ENCODE results near the gene CCDC170.
A peak's percentile ranks its signal among the peaks of the same experiment; 100 is the strongest.
"Not testable (repeated sequence)": the region's sequence is repeated elsewhere in the genome, so short reads cannot be mapped to it uniquely, and the experiment has no call there.

The CCDC170 gene, protein sequence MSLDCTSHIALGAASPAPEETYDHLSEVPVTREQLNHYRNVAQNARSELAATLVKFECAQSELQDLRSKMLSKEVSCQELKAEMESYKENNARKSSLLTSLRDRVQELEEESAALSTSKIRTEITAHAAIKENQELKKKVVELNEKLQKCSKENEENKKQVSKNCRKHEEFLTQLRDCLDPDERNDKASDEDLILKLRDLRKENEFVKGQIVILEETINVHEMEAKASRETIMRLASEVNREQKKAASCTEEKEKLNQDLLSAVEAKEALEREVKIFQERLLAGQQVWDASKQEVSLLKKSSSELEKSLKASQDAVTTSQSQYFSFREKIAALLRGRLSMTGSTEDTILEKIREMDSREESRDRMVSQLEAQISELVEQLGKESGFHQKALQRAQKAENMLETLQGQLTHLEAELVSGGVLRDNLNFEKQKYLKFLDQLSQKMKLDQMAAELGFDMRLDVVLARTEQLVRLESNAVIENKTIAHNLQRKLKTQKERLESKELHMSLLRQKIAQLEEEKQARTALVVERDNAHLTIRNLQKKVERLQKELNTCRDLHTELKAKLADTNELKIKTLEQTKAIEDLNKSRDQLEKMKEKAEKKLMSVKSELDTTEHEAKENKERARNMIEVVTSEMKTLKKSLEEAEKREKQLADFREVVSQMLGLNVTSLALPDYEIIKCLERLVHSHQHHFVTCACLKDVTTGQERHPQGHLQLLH

DNA sequence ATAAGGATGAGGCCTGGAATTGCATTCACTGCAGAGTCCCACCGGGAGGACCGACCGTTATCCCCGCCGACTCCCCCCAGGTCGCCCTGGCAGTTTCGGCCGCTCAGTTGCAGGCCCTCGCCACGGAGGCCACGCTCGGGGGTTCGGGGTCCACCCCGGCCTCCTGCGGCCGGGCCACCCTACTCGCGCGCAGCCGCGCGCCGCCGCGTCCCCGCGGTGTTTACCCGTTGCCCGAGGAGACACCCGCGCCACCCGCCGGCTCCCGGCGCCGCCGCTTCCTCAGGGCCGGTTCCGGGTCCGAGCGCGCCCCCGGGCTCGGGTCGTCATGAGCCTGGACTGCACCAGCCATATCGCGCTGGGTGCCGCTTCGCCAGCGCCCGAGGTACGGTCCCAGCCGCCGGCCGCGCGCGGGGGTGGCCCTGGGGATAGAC is at the start of gene CCDC170:
Gene CCDC170, plus strand, starts transcription at position 214 of the 431 bp plus-strand sequence. Its CDS starts 112 bp downstream, at position 326.
- DNase-seq: no peak

DNA sequence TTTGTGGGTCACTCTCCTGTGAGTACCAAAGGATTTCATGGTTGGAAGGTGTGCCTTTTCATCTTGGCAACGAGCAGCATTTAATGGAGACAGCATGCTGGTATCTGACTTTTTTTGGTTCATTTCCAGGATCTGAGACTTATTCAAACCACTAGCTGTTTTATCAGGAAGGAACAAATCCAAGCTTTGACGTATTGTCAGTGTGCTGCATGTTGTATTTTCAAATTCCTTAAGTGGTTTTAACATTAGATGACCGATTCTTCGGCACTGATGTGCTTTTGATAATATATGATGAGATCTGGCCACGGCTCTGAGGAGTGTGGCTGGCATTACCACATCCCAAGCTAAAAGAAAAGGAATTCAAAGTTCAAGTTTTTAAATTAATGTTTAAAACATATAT is 48.3 kb upstream of the CCDC170 start:
- no peak for DNase-seq

DNA sequence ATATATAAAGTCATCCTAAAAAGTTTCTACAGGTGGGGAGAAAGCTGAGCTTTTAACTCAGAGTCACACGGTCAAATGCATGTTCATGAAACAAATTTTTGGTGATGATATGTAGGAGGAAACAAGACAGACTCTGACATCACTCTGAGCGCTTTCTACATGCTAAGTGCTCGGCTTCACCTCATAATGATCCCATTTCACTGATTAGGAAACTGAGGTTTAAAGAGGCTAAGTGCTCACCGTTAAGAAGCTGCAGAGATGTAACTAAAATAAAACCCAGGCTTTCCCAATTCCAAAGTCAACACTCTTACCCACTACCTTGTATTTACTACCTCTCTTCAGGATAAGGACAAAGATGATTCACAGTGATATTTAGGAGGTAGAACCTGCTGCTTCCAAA is 46.6 kb upstream of the CCDC170 start:
- no peak for DNase-seq

DNA sequence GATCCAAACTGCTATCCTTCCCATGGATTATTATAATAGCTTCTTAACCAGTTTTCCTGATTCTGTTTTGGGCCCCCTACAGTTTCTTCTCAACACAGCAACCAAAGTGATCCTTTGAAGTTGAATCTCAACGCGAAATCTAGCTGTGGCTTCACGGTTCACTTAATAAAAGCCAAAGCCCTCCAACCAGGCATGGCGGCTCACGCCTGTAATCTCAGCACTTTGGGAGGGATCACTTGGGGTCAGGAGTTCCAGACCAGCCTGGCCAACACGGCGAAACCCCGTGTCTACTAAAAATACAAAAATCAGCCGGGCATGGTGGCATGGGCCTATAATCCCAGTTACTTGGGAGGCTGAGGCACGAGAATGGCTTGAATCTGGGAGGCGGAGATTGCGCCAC is 45.2 kb upstream of the CCDC170 start:
- DNase-seq: no peak

DNA sequence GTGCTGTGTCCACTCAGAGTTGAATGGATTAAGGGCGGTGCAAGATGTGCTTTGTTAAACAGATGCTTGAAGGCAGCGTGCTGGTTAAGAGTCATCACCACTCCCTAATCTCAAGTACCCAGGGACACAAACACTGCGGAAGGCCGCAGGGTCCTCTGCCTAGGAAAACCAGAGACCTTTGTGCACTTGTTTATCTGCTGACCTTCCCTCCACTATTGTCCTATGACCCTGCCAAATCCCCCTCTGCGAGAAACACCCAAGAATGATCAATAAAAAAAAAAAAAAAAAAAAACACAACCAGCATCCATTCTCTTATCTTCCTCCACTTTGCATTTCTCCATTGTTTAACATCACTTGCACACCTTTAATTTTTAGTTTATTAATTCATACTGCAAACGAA is 42.9 kb upstream of the CCDC170 start:
- DNase-seq: not testable (repeated sequence)

DNA sequence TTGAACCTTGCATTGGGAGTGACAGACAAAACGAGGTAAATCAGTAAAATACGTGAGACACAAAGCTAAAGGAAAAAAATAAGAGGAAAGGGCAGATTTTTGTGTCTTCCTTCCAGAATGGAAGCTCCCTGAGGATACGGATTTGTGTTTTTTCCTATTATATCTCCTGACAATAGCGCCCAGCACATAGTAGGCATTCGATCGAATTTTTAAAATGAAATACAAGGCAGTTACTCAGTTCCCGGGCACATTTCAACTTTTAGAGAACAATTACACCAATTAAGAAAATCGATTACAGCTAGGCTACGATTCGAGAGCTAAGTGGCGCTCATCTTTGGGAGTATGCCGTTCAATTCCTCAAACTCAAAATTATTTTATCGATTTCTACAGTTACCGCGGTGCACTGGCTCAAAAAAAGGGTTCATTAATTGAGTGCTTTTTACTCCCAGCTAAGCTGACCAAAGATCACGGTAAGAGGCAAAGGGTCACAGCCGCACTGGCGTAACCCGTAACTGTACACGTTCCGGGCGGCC is 42.3 kb upstream of the CCDC170 start:
- no peak for DNase-seq

DNA sequence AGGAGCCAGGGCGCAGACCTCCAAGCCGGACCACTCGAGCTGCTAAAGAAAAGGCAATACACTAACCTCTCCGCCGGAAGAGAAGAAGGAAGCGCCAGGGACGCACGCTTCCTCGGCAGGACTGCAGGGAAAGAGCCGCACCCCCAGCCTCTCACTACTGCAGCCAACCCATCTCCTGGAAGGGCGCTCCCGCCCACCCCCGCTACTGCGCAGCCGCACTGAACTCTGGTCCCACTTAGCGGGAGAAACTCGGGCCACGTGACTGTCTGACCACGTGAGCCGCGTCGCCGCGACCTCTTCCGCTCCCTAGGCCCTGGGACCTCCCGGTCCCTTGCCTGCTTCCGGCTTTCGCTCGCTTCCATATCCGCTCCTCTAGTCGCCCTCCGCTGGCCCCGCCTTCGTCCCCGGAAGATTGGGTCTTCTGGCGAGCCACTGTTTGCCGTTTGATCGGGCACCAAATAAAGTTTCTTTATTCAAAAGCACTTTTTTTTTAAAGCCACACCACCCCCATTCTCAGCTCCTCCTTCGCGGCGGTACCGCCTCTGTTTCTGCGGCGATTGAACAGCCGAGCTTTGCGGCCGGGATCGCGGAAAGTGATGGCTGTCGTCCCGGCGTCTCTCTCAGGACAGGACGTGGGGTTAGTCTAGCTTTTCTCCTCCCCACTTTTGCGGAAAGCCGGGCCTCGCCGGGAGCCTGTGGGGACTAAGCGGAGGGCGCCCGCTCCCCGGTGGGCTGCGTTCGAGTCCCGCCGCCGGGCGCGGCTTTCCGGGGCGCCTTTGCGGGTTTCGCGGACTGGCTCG is 41.7 kb upstream of the CCDC170 start, which contains the start of gene RMND1:
Gene RMND1, minus strand, starts transcription at position 177 of the 800 bp plus-strand sequence. CDS start 6,315 bp downstream, outside the sequence.
- peak; percentile 99 for DNase-seq

DNA sequence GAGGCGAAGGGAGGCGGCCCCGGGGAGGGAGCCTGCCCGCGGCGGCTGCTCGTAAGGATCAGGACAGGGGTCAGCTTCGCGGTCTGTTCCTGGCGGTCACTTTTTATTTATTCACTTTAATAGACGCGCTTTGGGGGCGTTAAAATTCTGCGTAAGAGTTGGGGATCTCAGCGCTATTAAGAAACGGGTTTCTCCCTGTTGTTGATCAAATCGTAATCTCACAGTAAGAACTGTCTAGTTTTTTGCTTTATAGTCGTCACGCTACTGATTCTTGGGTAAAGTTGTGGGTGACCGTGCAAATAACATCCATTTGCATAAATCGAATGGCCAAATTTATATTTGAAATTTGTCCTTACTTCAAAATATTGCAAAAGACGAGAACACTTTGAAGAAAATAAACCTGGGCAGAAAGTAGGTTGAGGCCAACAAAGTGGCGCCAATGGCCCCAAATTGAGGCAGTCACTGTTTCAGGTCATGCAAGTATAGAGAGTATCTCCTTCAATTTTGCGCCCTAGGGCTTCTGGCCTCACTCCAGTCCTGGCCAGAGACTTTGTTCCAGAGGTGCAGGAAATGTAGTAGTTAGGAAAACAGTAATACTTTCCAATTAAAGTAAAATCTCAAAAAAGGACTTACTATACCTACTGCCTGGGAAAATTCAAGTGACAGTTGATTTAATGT is 40.9 kb upstream of the CCDC170 start:
- no peak for DNase-seq

DNA sequence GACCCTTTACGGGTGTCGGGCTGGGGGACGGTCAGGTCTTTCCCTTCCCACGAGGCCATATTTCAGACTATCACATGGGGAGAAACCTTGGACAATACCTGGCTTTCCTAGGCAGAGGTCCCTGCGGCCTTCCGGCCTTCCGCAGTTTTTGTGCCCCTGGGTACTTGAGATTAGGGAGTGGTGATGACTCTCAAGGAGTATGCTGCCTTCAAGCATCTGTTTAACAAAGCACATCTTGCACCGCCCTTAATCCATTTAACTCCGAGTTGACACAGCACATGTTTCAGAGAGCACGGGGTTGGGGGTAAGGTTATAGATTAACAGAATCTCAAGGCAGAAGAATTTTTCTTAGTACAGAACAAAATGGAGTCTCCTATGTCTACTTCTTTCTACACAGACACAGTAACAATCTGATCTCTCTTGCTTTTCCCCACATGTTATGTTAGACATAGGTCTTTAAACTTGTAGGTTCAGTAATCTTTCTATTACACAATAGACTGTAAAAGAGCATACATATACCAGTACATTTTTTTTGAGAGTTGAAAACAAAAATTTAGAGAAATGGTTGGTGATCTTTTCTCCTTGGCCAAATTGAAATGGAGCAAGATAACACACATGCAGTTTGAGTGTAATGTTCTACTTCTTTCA is 37.9 kb upstream of the CCDC170 start:
- not testable (repeated sequence) for DNase-seq

DNA sequence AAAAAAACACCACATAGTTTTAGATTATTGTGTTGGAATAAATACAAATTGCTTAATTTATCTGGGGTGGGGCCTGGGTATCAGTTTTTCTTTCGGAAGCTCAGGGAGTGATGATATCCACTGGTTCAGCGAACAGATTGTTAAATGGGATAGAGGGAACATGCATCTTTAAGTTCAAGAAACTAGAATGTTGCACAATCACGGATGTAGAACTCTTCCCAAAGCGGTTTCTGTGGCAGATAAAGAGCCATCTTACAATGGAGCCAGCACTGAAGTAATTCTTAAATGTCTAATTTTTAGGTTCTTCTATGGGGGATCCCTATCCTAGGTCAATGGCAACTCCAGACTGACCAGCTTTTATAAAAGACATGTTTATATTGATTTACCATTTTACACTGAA is 32.1 kb upstream of the CCDC170 start:
- no peak for DNase-seq

DNA sequence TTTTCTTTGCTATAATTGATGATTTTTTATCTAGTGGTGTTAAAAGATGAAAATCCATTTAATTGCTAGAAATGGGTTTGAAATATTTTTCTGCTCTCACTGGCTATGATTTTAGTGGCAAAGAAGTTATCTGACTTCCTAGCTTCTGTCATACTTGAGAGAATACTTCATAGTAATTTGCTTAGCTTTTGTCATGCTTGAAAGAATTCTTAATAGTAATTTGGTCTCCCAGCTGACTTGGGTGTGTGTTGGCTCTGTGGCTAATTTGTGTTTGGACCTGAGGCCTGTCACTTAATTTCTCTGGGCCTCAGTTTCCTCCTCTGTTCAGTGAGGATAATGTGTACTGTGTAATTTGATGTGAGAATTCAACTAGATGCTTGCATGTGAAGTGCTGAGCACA is 29.1 kb upstream of the CCDC170 start:
- no peak for DNase-seq

DNA sequence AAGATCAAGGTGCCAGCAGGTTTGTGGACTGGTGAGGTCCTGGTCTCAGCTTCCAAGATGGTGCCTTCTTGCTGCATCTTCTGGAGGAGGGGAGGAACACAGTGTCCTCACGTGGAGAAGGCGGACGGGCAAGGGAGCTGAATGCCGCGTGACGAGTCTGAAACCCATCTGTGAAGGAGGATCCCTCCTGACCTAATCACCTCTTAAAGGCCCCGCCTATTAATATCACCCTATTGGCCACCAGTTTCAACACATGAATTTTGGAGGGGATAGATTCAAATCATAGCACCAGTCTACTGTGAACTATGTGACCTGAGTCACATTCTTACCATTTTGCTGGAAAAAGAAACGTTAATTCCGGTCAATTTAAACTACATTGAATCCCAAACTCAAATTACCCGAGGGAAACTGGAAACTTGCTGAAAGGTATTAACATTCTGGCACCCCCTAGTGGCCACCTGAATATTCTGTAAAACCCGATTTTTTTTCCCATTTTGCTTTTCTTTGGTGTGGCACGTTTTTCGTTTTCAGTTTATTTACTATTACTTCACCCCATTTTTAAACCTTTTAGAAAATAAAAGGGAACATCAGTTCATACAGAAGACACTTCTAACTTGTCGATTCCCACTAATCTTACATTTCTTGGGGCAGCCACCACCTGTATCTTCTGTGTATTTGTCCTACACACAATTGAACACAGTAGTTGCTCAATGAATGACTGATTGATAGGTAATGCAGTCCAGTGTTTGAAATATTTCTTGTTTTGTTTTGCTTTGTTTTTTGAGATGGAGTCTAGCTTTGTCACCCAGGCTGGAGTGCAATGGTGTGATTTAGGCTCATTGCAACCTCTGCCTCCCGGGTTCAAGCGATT is 17.9 kb upstream of the CCDC170 start:
- peak; percentile 30 for DNase-seq

DNA sequence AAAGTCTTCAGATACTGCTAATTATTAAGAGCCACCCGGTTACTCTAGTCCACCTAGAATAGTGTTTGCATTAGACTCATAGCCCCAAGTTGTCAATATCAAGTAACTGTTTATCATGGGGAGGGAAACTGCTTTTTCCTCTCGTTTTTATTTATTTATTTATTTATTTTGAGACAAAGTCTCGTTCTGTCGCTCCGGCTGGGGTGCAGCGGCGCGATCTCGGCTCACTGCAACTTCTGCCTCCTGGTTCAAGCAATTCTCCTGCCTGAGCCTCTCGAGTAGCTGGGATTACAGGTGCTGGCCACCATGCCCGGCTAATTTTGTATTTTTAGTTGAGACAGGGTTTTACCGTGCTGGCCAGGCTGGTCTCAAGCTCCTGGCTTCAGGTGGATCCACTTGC is 16.1 kb upstream of the CCDC170 start:
- DNase-seq: no peak

DNA sequence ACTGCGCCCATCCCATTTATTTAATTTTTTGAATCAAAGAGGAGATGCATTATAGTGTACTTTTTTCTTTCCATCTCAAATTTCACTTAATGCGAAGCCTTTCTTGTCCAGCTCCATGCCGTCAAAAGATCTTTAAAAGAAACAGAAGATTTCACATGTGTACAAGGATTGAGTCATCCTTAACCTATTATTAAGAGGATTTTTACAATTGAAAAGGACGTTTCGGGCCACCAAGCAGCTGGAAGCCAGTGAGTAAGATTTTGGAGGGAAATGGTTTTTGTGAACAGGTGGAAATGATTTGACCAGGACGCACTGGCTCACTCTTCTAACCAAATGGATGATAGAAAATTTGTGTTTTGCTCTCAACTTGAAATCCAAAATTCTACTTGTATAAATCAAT is 15.1 kb upstream of the CCDC170 start:
- DNase-seq: no peak

DNA sequence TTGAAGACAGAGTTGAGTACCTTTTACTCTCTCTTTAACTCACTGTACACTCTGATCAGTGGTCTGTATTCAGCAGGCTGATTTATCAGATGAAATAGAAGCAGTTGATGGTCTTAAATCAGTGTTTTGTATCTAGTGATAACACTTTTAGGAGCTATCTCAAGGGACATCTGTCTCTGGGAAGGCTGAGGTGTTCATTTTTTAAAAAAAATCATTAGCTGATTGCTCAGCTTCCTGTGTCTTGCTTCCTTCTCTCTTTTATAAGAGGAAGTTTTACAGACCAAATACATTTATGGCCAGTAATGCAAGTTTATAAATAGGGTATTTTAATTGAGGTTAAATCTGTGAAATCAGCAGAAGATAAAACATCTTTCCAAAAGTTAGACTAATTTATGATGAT is 12.0 kb upstream of the CCDC170 start:
- DNase-seq: no peak

DNA sequence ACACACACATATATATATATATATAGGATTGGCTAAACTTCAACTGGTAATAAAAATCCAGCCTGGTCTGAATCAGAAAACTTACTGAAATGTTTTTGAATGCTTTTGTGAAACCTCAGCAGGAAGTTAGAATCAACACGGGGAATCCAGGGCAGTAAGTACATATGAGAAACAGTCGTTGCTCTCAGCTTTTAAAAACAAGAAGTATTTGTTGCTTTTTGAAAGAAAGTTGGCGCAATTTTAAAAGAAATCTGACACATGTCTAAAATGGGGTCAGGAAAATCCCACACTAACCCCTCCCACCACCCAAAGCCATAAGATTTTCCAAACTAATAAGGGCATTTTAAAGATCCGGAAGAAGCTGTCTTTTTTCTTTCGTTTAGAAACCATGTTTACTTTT is 11.5 kb upstream of the CCDC170 start:
- no peak for DNase-seq

DNA sequence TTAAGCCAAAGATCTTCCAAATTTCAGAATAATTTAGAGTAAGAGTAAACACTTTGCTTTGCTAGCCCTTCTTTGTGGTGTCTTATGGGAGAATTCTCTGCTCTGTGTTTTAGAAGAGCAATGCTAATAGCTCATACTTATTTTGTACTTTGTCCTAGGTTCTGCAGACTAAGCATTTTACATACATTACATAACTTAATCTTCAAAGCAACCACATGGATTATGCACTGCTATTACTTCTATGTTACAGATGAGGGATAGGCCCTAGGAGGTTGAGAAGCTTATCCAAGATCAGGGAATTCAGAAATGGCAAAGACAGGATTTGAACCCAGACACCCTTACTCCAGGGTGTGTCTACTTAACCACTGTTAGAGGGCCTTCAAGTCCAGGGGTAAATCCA is 9.8 kb upstream of the CCDC170 start:
- DNase-seq: no peak

DNA sequence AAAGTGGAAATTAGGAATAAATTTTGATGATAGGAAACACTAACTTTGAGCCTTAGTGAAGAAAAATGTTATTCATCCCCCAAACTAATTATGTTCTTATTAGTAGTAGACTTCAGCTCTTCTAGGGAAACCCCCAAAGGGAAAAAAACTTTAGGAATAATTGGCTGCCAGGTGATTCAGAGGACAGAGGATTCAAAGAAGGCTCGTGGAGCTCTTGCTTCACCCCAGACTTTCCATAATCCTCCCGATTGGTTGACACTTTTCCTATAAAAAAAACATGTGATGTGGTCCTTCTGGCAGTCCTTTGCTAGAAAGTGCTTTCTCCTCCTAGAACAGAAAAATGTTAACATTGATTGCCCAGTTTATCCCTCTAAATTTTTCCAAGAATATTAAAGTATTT is 5.6 kb upstream of the CCDC170 start:
- DNase-seq: no peak

DNA sequence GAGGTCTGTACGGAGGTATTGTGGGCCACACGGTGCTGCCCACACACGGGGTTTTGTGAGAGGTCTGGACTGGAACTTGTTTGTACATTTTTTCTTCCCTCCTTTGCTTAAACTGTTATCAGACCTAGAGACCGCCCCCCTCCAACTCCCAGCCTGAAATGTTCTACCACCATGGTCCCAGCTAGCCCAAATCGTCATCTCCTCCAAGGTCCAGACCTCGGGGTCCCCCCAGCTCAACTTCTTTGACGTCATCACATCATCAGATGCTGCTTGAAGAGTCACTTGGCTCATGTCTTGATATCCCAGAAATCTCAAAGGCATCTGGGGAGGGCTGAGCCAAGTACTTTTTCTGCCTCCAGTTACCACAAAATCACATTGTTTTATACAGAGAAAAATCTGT is 2.8 kb upstream of the CCDC170 start:
- no peak for DNase-seq

DNA sequence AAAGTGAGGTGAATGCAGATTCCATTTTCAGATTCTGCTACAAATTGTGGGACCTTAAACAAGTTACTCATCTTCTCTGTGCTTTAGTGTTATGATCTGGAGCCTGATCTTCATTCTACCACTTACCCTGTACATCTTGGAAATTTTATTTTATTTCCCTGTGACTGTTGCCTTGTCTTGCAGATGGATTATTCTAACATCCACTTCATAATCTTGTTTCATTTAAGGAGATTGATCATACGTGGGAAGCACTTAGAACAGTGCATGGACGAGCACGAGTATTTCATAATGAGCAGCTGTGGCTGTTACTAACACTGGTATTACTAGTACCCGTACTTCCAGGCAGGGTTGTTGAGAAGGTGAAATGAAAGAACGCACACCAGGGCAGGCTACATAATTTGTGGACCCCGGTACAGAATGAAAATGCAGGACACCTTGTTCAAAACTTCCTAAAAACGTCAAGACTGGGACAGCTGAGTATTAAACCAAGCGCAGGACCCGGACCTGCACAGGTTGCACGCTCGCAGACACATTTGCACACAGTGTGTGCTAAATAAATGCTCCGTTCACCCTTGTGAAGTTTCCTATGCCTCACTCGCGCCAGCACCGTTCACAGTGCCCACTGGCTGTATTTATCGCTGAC is 535 bp upstream of the CCDC170 start:
- DNase-seq: no peak
